H4 (cell line): Measurements from ENCODE around the gene BICDL1. TPM values are rescaled to one million over a fixed set of nuclear protein-coding genes. Genes with fewer than 3 reads are reported as not detected.

Experiments
- DNase-seq: peaks from one replicate; pipeline ENCODE4 v3.0.0-alpha.2; 2015; ENCODE audit warnings: low spot score
- total RNA-seq: library from RNA; depleted of rRNA; stranded (reverse); fragments of >200 nt; shearing (Covaris generic); gene quantifications from 2 replicates; pipeline ENCODE4 v1.2.3, GENCODE V29; 2014

Gene BICDL1
- total RNA-seq, 1 experiment from 2014 or later, result 1.4 TPM

DNA sequence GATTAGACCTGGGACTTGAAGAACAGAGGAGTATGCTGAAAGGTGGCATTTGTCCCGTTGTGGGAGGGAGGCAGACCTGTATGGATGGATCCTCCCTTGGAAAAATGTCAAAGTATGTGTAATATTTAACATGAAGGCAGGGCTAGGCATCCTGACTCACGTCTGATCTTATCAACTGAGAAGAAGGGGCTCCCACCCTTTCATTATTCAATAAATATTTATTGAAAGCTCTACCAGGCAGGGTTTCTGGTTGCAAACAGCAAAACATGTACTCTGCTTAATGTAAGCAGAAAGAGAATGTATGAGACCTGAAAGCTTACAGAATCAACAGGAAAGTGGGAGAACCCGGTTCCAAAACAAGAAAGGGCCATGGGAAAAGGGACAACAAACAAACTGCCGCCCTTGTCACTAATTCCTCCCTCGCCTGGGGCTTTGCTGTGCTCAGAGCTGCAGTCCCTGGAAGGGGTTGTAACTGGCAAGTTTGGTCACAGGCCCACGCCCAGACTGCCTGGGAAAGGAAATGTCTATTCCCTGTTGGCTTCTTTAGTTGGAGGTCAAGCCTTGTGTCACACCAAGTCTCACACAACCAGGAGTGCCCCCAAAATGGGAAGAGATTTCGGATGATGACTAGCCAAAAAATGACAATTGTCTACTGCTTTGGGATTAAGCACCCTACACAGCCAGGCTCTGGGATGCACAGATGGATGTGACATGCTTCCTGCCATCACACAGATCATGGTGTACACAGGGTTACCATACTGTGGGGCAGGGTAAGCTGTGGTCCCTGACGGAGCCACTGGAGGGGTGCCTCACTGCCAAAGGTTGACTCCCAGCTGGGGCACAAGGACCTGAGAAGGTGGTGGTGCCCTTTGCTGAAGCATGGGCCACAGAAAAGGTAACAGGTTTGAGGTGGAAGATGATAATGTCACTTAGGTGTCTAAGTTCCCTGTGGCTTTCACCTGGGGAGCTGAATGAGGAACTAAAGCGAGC is 90.7 kb downstream of the BICDL1 start:
- DNase-seq, result no peak

DNA sequence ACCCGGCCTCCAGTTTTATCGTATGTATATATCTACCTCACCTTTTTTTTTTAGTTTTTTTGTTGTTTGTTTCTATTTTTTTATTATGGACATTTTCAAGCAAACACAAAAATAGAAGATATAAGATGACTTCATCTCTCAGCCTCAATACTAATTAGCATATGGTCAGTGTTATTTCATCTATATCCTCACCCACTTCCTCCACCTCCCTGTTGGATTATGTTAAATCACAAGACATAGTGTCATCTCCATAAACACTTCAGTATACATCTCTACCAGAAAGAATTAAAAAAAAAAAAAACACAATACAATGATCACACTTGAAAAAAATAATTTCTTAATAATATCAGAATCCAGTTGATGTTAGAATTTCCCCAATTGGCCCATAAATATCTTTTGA is 92.6 kb downstream of the BICDL1 start:
- no peak for DNase-seq

DNA sequence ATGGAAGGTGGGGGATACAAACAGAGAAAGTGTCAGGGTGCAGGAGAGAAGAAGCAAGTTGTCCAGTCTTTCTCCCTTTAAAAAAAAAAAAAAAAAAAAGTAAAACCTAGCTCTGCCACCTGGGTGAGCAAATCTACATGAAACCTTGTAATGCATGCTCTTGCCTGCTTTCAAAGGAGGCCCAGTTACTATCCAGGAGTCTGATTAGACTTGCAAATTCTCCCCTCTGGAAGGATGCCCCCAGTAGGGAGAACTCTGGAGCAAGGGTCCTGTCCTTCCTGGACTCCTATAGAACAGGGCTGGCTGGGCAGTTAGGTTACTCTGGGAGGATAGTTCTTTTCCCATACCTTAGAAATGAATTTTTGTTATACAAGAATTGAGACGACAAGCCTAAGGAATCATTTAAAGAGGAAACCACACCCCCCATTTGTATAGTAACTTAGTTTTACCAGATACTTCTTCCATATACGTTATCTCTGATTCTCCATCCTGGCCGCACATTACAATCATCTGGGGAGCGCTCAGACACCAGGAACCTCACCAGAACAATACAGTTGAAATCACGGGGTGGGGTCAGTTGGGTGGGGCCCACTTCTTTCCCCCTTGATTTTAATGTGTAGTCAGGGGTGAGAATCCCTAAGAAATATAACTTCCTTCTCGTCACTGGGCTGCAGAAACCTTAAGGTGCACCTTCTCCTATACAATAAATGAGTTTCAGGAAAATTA is 97.0 kb downstream of the BICDL1 start:
- DNase-seq, result no peak

DNA sequence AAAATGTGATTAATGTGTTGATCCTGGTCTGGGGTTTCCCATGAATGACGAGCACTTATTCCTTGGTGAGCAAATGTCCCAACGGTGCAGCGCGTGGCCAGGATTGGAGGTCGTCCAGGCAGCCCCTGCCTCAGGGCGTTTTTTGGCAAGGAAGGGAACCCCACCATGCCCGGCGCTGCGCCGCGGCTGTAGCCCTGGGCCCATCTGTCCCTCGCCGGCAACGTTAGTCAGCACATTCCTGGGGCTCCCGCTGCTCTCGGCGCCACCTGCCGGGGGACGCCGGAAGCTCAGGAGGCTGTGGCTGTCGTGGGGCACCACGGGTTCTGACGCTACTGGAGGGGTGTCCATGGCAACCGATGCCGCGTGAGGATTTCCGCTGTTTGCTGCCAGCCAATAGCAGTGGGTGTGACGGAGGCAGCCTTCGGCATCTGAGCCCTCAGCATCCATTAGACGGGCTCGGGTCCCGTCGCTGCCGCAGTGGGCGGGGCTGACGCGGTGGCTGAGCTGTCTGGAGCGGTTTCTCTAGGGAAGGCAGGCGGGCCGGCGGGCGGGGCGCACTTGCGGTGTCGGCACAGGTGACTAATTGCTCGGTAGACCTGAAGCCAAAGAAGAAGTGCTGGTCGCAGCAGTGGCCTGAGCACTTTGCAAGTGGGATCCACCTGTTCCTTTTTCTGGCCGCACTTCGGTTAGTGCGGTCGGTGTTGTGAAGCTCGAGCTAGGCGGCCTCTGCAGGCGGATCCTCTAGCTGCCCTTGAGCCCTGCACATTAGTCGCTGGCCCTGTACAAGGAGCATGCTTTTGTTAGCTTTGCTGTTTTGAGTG is 98.0 kb downstream of the BICDL1 start:
- DNase-seq, result peak; percentile 99

DNA sequence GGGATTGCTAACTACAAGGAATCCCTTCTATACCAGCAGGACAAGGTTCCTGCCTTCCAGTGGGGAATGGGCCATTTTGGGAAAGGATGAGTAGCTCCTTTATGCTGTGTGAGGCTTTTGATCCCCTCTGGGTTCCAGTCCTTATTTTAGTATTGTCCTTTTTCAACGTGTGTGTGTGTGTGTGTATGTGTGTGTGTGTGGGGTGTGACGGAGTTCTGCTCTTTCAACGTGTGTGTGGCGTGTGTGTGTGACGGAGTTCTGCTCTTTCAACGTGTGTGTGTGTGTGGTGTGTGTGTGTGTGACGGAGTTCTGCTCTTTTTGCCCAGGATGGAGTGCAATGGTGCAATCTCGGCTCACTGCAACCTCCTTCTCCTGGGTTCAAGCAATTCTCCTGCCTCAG is 100.1 kb downstream of the BICDL1 start:
- DNase-seq, result no peak

DNA sequence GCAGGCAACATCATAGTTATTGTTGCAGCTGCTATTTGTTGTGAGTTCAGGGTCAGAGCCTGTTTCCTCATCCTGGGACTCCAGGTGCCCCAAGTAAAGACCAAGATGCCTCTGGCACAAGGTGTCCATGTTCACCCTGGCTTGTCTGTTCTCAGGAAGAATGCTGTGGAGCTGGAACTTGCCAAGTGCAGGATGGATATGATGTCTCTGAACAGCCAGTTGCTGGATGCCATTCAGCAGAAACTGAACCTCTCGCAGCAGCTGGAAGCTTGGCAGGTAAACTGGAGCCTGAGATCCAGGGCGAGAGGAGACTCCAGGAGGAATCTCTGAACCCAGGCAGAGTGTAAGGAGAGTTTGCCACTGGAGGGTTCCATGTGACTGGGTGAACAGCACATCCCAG is 100.8 kb downstream of the BICDL1 start:
- DNase-seq, result no peak

DNA sequence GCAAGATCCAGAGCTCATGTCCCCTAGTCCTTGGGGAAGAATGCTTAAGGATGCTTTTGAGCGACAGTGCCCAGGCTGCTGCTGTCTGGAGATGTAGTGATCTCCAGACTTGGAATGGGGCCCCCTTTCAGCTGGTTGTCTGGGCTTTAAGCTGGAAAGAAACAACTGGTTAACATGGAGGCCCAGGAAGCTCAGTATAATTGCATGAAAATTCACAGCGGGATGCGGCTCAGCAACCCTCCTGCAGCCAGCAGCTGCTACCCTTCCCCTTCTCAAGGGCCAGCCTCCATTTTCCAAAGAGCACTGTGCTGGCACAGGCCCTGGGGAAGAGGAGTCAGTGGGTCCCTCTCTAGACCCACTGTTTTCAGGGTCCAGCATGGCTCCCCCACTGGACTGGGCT is 101.2 kb downstream of the BICDL1 start:
- no peak for DNase-seq

DNA sequence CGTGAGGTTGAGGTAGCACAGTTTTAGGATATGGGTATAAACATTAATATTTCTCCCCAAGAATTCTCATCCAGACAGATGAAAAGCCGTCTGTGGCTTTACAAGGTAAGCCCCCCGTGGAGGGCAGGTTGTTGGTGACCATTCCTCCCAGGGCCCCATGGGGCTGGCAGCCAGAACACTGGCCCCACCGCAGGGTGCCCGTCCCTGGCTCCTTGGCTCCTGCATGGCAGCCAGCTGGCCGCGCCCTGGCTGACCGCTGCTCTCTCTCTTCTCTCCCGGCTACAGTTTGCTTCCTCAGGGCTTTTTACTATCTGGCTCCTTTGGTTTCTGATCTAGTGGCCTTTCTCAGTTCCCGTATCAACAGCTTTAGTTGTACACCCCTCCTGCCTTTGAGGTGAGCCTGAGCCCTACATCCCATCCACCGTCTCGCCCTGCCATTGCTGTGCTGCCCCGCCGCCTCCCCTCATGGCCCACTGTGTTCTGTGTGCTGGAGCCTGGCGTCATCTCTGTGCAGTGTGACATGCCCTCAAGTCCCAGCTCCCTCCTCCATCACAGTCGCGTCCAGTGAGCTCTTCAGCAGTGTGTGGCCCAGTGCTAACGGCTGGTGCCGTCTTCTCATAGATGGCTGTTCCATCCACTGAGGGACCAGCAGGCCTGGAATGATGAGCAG is 101.7 kb downstream of the BICDL1 start:
- DNase-seq, result no peak

DNA sequence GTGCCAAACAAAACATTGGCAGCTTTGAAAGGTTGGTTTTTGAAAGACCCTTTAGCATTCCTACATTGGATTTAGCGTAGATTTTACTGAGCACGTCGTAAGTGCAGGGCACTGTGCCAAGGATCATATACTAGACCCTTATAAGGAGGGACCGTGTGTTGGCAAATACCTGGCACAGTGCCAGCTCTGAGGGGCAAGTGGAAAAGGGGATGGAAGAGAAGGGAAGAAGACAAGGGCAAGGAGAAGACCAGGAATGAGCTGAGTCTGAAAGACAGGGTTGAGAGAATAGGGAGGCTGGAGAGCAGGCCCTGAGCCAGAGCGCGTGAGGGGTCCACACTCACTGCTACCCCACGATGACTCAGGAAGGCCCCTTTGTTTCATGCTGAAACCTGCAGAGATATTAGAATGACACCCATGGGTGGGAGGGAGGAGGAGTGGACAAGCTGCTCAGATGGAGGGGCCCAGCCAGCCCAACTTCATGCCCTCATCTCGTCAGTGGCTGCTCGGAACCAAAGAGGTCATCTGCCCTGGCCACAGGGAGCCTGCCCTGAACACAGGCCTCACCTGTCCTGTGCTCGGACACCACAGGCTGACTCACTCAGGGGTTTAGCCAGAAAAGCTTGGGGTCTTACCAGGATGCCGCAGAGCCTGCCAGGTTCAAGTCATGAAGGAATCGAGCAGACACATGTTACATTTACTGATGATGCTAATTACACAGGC is 102.5 kb downstream of the BICDL1 start:
- DNase-seq, result no peak

DNA sequence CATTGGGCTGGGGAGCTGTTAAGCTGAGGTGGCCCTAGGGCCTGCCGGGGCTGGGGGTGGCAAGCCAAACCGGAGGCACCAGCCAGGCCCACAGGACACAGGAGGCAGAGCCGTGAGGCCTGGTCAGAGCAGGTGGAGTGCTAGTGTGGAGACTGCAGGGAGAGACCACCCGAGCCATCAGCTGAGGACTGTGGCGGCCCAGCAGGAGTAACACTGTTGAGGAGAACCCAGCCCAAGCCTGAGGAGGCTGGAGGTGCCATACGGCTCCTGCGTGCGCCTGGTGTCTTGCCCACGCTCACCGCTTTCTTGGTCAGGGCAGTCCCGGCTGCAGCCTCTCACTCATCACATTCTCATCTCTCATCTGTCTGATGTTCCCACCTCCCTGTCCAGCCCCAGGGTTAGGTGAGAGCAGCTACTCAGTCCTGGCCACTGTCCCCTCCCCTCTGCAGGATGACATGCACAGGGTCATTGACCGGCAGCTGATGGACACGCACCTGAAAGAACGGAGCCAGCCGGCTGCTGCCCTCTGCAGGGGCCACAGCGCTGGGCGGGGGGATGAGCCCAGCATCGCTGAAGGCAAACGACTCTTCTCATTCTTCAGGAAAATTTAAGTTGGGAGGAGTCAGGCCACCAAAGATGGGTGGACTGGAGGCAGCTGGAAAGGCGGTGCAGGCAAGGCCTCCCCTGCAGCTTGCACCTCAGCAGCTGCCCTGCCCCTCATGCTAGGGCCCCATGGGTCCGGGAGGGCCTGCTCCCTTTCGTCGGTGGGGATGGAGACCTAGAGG is 103.7 kb downstream of the BICDL1 start:
- no peak for DNase-seq

DNA sequence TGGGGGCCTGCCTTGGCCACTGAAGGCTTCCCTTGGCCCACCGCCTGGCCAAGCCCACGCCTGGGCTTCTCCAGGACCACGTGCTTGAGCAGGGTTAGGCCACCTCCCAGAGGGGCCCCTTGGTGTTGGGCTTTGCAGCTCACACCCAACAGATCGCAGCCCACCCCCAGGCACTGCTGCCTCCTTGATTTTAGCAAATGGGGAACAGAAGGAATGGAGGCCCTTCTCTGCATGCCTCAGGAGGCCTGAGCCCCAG is 104.2 kb downstream of the BICDL1 start:
- DNase-seq, result no peak

DNA sequence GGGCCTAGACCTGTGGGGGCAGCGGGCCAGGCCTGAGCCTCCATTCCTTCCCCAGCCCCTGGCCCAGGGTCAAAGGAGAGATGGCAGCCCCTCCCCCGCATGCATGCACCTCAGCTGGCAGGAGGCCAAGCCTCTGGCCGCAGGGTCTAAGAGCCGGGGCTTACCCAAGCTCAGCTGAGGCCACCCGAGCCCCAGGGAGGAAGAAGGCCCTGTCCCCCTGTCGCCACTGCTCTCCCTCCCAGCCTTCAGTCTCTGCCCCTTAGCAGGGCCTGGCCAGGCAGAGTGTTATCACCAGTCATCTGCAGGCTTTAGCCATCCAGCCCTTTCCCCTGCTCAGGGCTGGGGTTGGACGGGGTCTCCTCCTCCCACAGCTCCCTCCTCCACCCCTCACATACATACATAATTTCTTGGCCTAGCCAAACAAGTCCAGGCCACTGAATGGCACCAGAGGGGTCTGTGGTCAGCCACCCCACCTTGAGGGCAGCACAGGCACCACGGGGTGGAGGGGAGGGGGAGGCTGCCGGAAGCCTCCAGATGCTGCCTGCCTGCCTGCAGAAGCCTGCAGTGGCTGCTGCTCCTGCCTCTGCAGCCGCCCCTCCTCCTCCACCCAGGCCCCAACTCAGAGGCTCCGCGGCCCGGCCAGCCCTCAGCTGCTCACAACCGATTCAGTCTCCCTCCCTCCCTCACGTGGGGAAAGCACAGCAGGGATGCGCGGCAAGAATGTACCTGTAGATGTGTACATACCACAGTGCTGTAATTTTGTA is 104.7 kb downstream of the BICDL1 start:
- no peak for DNase-seq

DNA sequence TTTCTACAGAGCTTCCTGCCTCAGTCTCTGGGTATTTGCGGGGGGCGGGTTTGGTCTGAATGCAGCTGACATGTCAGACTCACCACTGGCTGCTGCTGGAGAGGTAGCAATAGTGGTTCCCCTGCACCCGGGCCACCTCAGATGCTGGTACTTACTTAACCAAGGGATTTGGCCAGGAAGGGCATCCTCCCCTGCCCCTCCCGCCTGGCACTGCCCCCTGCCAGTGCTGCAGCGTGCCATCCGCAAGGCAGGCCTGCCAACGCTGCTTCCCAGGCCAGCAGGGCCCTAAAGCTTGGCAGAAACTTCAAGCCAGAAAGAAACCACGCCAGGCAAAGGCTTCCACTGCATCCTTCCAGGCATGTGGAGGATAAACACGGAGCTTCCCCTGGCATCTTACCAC is 105.4 kb downstream of the BICDL1 start:
- DNase-seq, result no peak

DNA sequence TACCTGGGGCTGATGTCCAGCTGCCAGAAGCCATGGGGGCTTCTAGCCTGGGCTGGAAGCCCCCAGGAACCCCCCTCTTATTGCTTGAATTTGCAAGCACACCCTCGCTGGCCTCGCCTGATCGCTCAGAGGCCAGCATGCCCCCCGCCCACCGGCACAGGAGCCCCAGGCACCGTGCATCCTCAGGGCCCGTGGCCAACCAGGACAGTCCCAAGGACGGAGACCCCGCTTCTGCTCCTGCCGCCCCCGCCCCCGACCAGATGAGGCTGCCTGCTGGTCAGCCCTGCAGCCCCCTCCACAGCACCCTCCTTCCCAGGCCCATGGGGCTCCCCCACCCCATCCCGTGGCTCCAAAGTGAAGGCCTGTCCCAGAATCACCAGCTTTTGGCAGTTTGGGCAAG is 106.3 kb downstream of the BICDL1 start:
- DNase-seq, result no peak

DNA sequence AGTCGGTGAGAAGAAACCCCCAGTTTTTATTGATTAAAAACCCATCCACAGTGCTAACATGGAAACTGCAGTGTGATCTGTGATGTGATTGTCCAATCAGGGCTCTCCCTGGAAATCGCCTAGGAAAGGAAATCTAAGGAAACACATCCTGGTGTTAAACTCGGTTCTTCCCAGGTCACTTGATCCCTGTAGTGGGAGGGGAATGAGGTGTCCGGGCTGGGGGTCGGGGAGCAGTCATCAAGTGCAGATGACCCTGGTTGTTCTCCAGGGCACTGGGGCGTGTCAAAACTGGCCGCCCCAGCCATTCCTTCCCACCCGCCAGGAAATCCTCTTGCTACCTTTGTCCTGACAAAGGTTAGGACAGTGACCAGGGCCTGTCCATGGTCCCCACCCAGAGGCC is 106.7 kb downstream of the BICDL1 start:
- no peak for DNase-seq

DNA sequence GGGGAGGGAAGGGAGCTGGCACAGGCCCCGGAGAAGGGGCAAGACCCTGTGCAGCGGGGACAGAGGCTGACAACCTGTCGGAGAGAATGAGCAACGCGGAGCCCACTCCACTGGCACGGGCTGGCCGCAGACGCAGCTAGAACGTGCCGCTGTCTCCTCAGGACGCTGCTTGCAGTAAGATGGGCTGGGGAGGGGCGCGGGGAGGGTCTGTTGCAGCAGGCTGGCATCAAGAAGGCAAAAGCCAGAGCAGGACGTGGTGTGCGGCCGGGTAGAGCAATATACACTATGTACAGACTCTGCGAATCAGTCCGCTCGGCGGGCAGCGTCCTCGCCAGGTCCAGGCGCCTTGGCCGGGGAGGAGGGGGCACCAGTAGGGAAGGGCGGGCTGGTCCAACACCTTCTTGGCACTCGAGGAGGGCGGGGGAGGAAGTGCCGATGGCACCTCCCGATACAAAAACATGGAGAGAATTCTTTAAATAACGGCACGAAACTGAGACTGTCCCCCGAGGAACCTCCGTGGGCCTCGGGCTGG is 107.7 kb downstream of the BICDL1 start:
- DNase-seq, result no peak

DNA sequence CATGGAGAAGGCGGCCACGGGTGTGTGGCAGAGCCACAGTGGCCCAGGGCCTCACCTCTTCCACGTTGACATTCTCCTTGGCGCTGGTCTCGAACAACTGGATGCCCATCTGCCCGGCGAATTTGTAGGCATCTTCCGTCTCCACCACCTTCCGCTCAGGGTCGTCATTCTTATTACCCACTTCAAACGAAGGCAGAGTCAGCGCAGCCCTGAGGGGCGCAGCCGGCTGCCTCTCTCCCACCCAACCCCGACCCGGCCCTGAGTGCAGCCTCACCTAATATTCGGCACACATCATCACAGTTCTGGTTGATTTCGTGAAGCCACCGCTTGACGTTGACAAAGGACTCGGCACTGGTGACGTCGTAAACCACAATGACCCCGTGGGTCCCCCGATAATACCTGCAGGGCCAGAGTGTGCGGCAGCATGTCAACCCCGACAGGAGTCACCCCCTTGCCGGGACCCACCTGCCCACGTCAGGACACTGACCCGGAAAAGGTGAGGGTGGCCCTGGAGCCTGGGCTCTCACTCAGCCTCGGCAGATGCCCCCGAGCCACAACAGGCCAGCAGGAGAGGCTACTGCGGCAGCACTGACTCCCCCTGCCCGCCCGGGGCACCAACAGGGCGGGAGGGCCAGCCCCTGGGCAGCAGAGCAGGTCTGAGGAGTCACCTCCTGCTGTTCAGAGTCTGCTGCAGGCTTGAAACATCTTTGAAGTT is 109.9 kb downstream of the BICDL1 start:
- no peak for DNase-seq

DNA sequence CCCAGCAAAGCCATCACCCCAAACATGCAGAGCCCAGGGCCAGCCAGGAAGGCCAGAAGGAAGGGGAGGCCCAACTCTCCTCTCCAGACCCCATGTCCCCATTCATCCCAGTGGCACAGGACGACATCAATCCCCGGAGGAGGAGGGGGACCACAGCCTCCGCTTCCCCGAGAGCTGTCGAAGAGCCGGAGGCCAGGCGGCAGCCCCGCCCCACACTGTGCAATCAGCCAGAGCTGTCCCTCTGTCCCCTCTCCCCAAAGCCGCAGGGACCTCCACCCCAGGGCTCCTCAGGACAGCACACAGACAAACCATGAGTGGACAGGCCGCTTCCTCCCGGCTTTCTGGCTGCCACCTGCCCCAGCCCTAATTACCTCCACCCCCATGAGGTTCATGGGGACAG is 110.7 kb downstream of the BICDL1 start:
- no peak for DNase-seq

DNA sequence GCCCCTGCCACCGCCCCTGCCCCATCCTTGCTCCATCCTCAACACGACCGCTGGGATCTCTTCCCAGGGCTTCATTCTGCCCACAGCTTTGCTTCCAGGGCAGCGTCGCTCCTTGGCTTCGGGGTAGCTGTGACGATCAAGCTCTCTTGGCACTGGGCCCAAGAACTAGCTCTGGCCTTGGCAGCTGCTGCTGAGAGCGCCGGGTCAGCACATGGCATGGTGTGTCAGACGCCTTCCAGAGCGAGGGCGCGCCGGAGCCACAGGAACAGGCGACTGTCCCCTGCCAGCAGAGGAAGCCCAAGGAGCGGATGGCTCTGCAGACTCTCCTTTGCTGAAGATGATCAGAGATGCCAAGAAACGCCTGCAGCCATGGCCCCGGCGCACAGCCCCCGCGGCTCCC is 111.6 kb downstream of the BICDL1 start:
- no peak for DNase-seq
